HG02970 (cell line): ENCODE data around the gene REPS2.

Experiments
- ATAC-seq: cut with Tn5 transposase; IDR thresholded peaks from one replicate; pipeline ENCODE4 v1.9.1; 2021; ENCODE audit warnings: mild to moderate bottlenecking, moderate library complexity, moderate number of reproducible peaks; ENCODE audit not compliant: unreplicated experiment, low FRiP score

Gene REPS2

GRCh38 chrX:17075004-17075403, 128.5 kb downstream of the REPS2 start:
- ATAC-seq: no peak

- no peak for ATAC-seq
These were observed 130.9 kb downstream of the REPS2 start for GRCh38 chrX:17077361-17077760.

- ATAC-seq: no peak
These were observed 131.7 kb downstream of the REPS2 start for GRCh38 chrX:17078031-17078720.

GRCh38 chrX:17081511-17081910, 135.1 kb downstream of the REPS2 start:
- no peak for ATAC-seq

GRCh38 chrX:17081968-17082367, 135.5 kb downstream of the REPS2 start:
- ATAC-seq: no peak

GRCh38 chrX:17082831-17083230, 136.4 kb downstream of the REPS2 start:
- no peak for ATAC-seq

- no peak for ATAC-seq
These were observed 139.9 kb downstream of the REPS2 start for GRCh38 chrX:17086317-17086716.

GRCh38 chrX:17095161-17095560, 148.7 kb downstream of the REPS2 start:
- ATAC-seq: no peak

GRCh38 chrX:17098516-17099247, 152.2 kb downstream of the REPS2 start:
- ATAC-seq: no peak

- ATAC-seq: no peak
These were observed 158.0 kb downstream of the REPS2 start for GRCh38 chrX:17104433-17104832.

- ATAC-seq: no peak
These were observed 174.4 kb downstream of the REPS2 start for GRCh38 chrX:17120816-17121215.

- no peak for ATAC-seq
These were observed 207.5 kb downstream of the REPS2 start for GRCh38 chrX:17154001-17154400.

- no peak for ATAC-seq
These were observed 214.5 kb downstream of the REPS2 start for GRCh38 chrX:17160975-17161374.

GRCh38 chrX:17161991-17162390, 215.5 kb downstream of the REPS2 start:
- no peak for ATAC-seq

- no peak for ATAC-seq
These were observed 217.6 kb downstream of the REPS2 start for GRCh38 chrX:17164079-17164478.

- ATAC-seq: no peak
These were observed 218.5 kb downstream of the REPS2 start for GRCh38 chrX:17164941-17165340.

- ATAC-seq: no peak
These were observed 221.5 kb downstream of the REPS2 start for GRCh38 chrX:17167915-17168314.

- ATAC-seq: no peak
These were observed 224.5 kb downstream of the REPS2 start for GRCh38 chrX:17170973-17171372.

- ATAC-seq: no peak
These were observed 228.2 kb downstream of the REPS2 start for GRCh38 chrX:17174671-17175070.

- no peak for ATAC-seq
These were observed 235.9 kb downstream of the REPS2 start for GRCh38 chrX:17182317-17182716.

GRCh38 chrX:17183566-17183965, 237.1 kb downstream of the REPS2 start:
- ATAC-seq: no peak

GRCh38 chrX:17185431-17185830, 239.0 kb downstream of the REPS2 start:
- ATAC-seq: no peak
